ENCODE results near the gene ALAD.

Gene ALAD

DNA sequence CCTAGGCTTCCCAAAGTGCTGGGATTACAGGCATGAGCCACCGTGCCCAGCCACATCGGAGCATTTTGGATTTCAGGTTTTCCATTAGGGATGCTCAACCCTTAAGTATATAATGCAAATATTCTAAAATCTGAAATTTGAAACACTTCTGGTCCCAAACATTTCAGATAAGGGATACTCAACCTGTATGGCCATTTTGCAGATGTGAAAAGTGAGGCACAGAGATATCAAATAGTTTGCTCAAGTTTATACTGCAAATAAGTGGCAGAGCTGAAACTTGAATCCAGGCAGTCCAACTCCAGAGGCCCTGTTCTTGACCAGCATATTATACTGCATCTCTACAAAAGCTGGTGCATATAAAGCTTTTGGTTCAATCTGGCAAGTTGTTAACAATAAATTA lies 63.4 kb downstream of the ALAD start:
- H3K27me3 ChIP-seq (ENCODE audit: control insufficient read depth, insufficient read depth, low read length), result no peaks in the 10 kb centered on the region
- H3K9me3 ChIP-seq (replicated peaks; ENCODE audit: low read length), result no peaks in the 10 kb centered on the region
- no peaks in the 10 kb centered on the region for H3K36me3 ChIP-seq (ENCODE audit: insufficient read depth, low read length)
- no peak overlapping the region for H3K4me3 ChIP-seq (ENCODE audit: low read length)
- no peak overlapping the region for H3K9ac ChIP-seq (ENCODE audit: low read depth, low read length)
- H3K4me1 ChIP-seq (ENCODE audit: control insufficient read depth, insufficient read depth, low read length), result peaks cover 3% of the 10 kb centered on the region
- no peak overlapping the region for H3K4me2 ChIP-seq (ENCODE audit: low read length)
